ENCODE measurements around the gene DNM1L. TPM values are rescaled to one million over a fixed set of nuclear protein-coding genes. Genes with fewer than 3 reads are reported as not detected.

Gene DNM1L
- polyA plus RNA-seq, 3 donors: 23.6 to 45.6 (median 31.5) TPM

GRCh38 chr12:32785557-32785956 is 106.5 kb downstream of the DNM1L start:
- H3K36me3 ChIP-seq (replicated peaks in 1 of 2; ENCODE audit: control insufficient read depth in 1 of 2, insufficient read depth in 2 of 2, low read length in 2 of 2): no peaks in the 10 kb centered on the region
- no peak overlapping the region for H3K27ac ChIP-seq (ENCODE audit: low read depth in 1 of 2, low read length in 2 of 2)
- H3K4me3 ChIP-seq (replicated peaks in 1 of 3; ENCODE audit: low read depth in 2 of 3, low read length in 3 of 3): no peak overlapping the region
- H3K4me1 Mint-ChIP-seq: no peaks in the 10 kb centered on the region
- no peaks in the 10 kb centered on the region for H3K4me1 ChIP-seq (ENCODE audit: control insufficient read depth in 1 of 2, insufficient read depth in 2 of 2, low read length in 2 of 2)
- peaks cover 0 to 4% (median 3%) of the 10 kb centered on the region in 7 donors for H3K9me3 Mint-ChIP-seq
- no peak overlapping the region for H3K27ac Mint-ChIP-seq
- no peak for DNase-seq
- no peak overlapping the region for H2AFZ ChIP-seq (ENCODE audit: insufficient read depth, low read depth, low read length, poor library complexity, severe bottlenecking)
- no peak overlapping the region for H3K9ac ChIP-seq (ENCODE audit: insufficient read depth, low read length, poor library complexity, severe bottlenecking)
- no peaks in the 10 kb centered on the region for H3K36me3 Mint-ChIP-seq
- TF ChIP-seq, protein P1, sequence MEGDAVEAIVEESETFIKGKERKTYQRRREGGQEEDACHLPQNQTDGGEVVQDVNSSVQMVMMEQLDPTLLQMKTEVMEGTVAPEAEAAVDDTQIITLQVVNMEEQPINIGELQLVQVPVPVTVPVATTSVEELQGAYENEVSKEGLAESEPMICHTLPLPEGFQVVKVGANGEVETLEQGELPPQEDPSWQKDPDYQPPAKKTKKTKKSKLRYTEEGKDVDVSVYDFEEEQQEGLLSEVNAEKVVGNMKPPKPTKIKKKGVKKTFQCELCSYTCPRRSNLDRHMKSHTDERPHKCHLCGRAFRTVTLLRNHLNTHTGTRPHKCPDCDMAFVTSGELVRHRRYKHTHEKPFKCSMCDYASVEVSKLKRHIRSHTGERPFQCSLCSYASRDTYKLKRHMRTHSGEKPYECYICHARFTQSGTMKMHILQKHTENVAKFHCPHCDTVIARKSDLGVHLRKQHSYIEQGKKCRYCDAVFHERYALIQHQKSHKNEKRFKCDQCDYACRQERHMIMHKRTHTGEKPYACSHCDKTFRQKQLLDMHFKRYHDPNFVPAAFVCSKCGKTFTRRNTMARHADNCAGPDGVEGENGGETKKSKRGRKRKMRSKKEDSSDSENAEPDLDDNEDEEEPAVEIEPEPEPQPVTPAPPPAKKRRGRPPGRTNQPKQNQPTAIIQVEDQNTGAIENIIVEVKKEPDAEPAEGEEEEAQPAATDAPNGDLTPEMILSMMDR (IDR thresholded peaks at IDR 0.05): no peak
- 86% methylated on average over 2 of the region's 5 CpGs for WGBS (ENCODE audit: insufficient coverage)
- H3K27me3 ChIP-seq (ENCODE audit: control insufficient read depth in 2 of 2, insufficient read depth in 2 of 2, low read length in 2 of 2): no peaks in the 10 kb centered on the region
- no peaks in the 10 kb centered on the region for H3K79me2 ChIP-seq (ENCODE audit: insufficient read depth, low read length)
- intact Hi-C loops (cut with micrococcal nuclease): no loop called here
- H3K4me2 ChIP-seq (replicated peaks; ENCODE audit: extremely low read depth, low read length, poor library complexity, severe bottlenecking): no peak overlapping the region
- H4K20me1 ChIP-seq (ENCODE audit: insufficient read depth, low read length): no peaks in the 10 kb centered on the region
- peaks cover 0 to 5% (median 4%) of the 10 kb centered on the region in 3 donors for H3K27me3 Mint-ChIP-seq (ENCODE audit: low read depth in 3 of 3)
- H3K9me3 ChIP-seq (replicated peaks in 1 of 2; ENCODE audit: control insufficient read depth in 1 of 2, insufficient read depth in 1 of 2, low read length in 2 of 2): no peaks in the 10 kb centered on the region
- H3K4me3 Mint-ChIP-seq: no peak overlapping the region

- Histone ChIP-seq H3K36me3 (replicated peaks in 1 of 2; ENCODE audit: control insufficient read depth in 1 of 2, insufficient read depth in 2 of 2, low read length in 2 of 2) (no peaks in the 10 kb centered on the region), H2AFZ (ENCODE audit: insufficient read depth, low read depth, low read length, poor library complexity, severe bottlenecking) (no peak overlapping the region), H3K4me3 (replicated peaks in 1 of 3; ENCODE audit: low read depth in 2 of 3, low read length in 3 of 3) (no peak overlapping the region), H3K9me3 (replicated peaks in 1 of 2; ENCODE audit: control insufficient read depth in 1 of 2, insufficient read depth in 1 of 2, low read length in 2 of 2) (no peaks in the 10 kb centered on the region), H3K9ac (ENCODE audit: insufficient read depth, low read length, poor library complexity, severe bottlenecking) (no peak overlapping the region), H3K27ac (ENCODE audit: low read depth in 1 of 2, low read length in 2 of 2) (no peak overlapping the region), H3K79me2 (ENCODE audit: insufficient read depth, low read length) (no peaks in the 10 kb centered on the region), H3K4me2 (replicated peaks; ENCODE audit: extremely low read depth, low read length, poor library complexity, severe bottlenecking) (no peak overlapping the region), H4K20me1 (ENCODE audit: insufficient read depth, low read length) (no peaks in the 10 kb centered on the region), H3K4me1 (ENCODE audit: control insufficient read depth in 1 of 2, insufficient read depth in 2 of 2, low read length in 2 of 2) (no peaks in the 10 kb centered on the region), H3K27me3 (ENCODE audit: control insufficient read depth in 2 of 2, insufficient read depth in 2 of 2, low read length in 2 of 2) (no peaks in the 10 kb centered on the region)
- Mint-ChIP-seq H3K4me1 (no peaks in the 10 kb centered on the region), H3K9me3 (peaks cover 0 to 4% (median 3%) of the 10 kb centered on the region in 7 donors), H3K27ac (no peak overlapping the region), H3K36me3 (peaks cover 0 to 2% of the 10 kb centered on the region in 2 donors), H3K27me3 (ENCODE audit: low read depth in 3 of 3) (no peaks in the 10 kb centered on the region), H3K4me3 (no peak overlapping the region)
- 93% methylated on average over 3 of the region's 4 CpGs for WGBS (ENCODE audit: insufficient coverage)
- TF ChIP-seq, protein P1 (IDR thresholded peaks at IDR 0.05): no peak
- intact Hi-C loops (cut with micrococcal nuclease): no loop called here
- no peak for DNase-seq
Observed at GRCh38 chr12:32788405-32788804, 109.3 kb downstream of the DNM1L start.

Measured in CD14-positive monocyte (primary cell).